HepG2 (cell line): ENCODE results near the gene TLE1. TPM values are rescaled to one million over a fixed set of nuclear protein-coding genes. Genes with fewer than 3 reads are reported as not detected.

ENCODE experiments used
- CBFB ChIP-seq: sonication (generic); formaldehyde crosslinking; IDR thresholded peaks from 2 replicates; pipeline ENCODE4 v1.4.0; 2020; ENCODE audit warnings: missing genetic modification reagents
- CREM ChIP-seq, 2 experiments: sonication (generic) in 1 of 2; formaldehyde crosslinking in 1 of 2; IDR thresholded peaks; 2 replicates each; pipeline versions ENCODE4 v1.4.0 to v1.6.1; 2016 to 2020; ENCODE audit warnings: antibody characterized with exemption in 1 of 2, mild to moderate bottlenecking in 1 of 2, missing genetic modification reagents in 1 of 2
- FOXK1 ChIP-seq: sonication (generic); formaldehyde crosslinking; IDR thresholded peaks from 2 replicates; pipeline ENCODE4 v1.4.0; 2020; ENCODE audit warnings: low read depth, missing genetic modification reagents, borderline replicate concordance
- JUN ChIP-seq: sonication (generic); formaldehyde crosslinking; IDR thresholded peaks from 2 replicates; pipeline ENCODE4 v1.4.0; 2020; ENCODE audit warnings: mild to moderate bottlenecking, missing genetic modification reagents
- NBN ChIP-seq: fragments of 450-650 bp; conservative IDR thresholded peaks from 2 replicates; pipeline ENCODE4 v1.6.1; 2017
- PAF1 ChIP-seq: IDR thresholded peaks from 2 replicates; pipeline ENCODE4 v1.6.1; 2016; ENCODE audit warnings: missing genetic modification reagents, missing compliant biosample characterization
- RELA ChIP-seq: sonication (generic); formaldehyde crosslinking; IDR thresholded peaks from 2 replicates; pipeline ENCODE4 v1.4.0; 2020; ENCODE audit warnings: missing genetic modification reagents
- SMAD3 ChIP-seq: sonication (generic); formaldehyde crosslinking; IDR thresholded peaks from 2 replicates; pipeline ENCODE4 v1.4.0; 2020; ENCODE audit warnings: missing genetic modification reagents
- ZNF326 ChIP-seq: sonication (generic); formaldehyde crosslinking; IDR thresholded peaks from 2 replicates; pipeline ENCODE4 v1.4.0; 2020; ENCODE audit warnings: missing genetic modification reagents, borderline replicate concordance
- ZNF343 ChIP-seq: sonication (generic); formaldehyde crosslinking; IDR thresholded peaks from 2 replicates; pipeline ENCODE4 v1.4.0; 2020; ENCODE audit warnings: mild to moderate bottlenecking, missing genetic modification reagents
- ZNF614 ChIP-seq: IDR thresholded peaks from 2 replicates; pipeline ENCODE4 v1.6.1; 2018; ENCODE audit warnings: missing biosample characterization, missing genetic modification reagents, inconsistent platforms, borderline replicate concordance
- ZNF678 ChIP-seq: sonication (generic); formaldehyde crosslinking; IDR thresholded peaks from 2 replicates; pipeline ENCODE4 v1.4.0; 2020; ENCODE audit warnings: mild to moderate bottlenecking, missing genetic modification reagents
- ZNF724P ChIP-seq: sonication (generic); formaldehyde crosslinking; IDR thresholded peaks from 2 replicates; pipeline ENCODE4 v1.8.0; 2022; ENCODE audit warnings: missing genetic modification reagents, borderline replicate concordance
- polyA plus RNA-seq, 8 experiments: library from polyadenylated mRNA; depleted of rRNA in 3 of 8; stranded (reverse) in 7 of 8; unstranded in 1 of 8; fragments of >200 nt; fragmentation: Illumina TruSeq in 4 of 8; extraction: Trizol in 4 of 8; gene quantifications; 2 replicates each; pipeline versions ENCODE4 v1.2.1 to v1.2.3, GENCODE V29; 2011 to 2016; ENCODE audit warnings: low read depth in 4 of 8, missing spikeins in 1 of 8, mixed read lengths in 1 of 8; ENCODE audit not compliant: insufficient read depth in 1 of 8
- total RNA-seq, 5 experiments: library from RNA; depleted of rRNA; stranded (reverse); fragments of >200 nt; fragmentation: Illumina TruSeq; extraction: Trizol; gene quantifications; 2 replicates each; pipeline ENCODE4 v1.2.3, GENCODE V29; 2016; ENCODE audit warnings: low read depth in 1 of 5
- TF ChIP-seq, protein P1 (sequence below): IDR thresholded peaks from 2 replicates; pipeline ENCODE4 v1.6.1; 2016; ENCODE audit warnings: low read depth
- TF ChIP-seq, protein P2 (sequence below): sonication (generic); formaldehyde crosslinking; IDR thresholded peaks from 2 replicates; pipeline ENCODE4 v1.4.0; 2020; ENCODE audit warnings: missing genetic modification reagents
- TF ChIP-seq, protein P3 (sequence below): sonication (generic); formaldehyde crosslinking; IDR thresholded peaks from 2 replicates; pipeline ENCODE4 v1.5.1; 2020; ENCODE audit warnings: mild to moderate bottlenecking, missing genetic modification reagents
- TF ChIP-seq, protein P4 (sequence below): sonication (generic); formaldehyde crosslinking; IDR thresholded peaks from 2 replicates; pipeline ENCODE4 v1.4.0; 2020; ENCODE audit warnings: missing genetic modification reagents
- TF ChIP-seq, protein P5 (sequence below): sonication (generic); formaldehyde crosslinking; IDR thresholded peaks from 2 replicates; pipeline ENCODE4 v1.4.0; 2020; ENCODE audit warnings: mild to moderate bottlenecking, low read depth, missing genetic modification reagents
- TF ChIP-seq, protein P6 (sequence below): sonication (generic); formaldehyde crosslinking; IDR thresholded peaks from 2 replicates; pipeline ENCODE4 v1.4.0; 2020; ENCODE audit warnings: missing genetic modification reagents

The TLE1 gene
- total and polyA plus RNA-seq, 2 of the 13 experiments (the other 11 are each of a cell fraction or from before 2014, with no cell fraction given), result 35.9 to 109 TPM

DNA sequence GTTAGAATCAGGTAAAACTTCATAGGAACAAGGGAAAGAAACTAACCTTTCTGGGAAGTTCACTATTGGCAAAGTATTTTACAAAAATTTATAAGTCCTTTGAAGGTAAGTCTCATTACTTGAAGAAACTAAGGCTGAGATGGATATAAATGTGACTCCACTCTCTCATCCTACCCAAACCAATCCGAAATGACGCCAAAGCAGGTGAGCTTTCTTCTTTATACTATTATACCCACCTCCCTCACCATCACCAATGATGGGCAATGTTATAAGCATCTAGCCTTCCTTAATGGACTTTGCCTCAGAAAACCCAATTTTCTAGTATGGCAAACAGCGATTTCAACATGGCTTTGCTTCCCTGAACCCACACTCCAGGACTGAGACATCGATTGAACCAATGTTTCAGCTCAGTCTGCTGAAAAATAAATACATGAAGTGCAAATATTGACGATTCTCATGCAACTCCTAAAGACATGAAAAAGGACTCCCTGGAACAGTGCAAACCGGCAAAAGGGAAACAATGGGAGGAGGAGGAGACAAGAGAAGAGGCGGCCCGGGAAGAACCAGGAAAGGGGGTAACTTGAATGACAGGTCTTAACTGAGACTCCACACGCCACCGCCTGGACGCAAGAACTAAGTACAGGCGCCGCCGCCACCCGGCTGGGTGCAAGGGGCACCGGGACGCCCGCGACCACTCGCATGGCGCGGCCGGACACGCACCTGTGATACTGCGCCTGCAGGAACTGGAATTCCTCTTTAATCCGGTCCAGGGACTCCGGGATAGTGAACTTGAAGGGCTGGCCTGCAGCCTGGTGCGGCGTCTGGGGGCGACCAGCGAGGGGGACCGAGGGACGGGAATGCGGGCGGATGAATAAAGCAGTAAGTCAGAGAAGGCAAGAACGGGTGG, 2.5 kb downstream of the TLE1 start (continued):
- TF ChIP-seq, protein P1, sequence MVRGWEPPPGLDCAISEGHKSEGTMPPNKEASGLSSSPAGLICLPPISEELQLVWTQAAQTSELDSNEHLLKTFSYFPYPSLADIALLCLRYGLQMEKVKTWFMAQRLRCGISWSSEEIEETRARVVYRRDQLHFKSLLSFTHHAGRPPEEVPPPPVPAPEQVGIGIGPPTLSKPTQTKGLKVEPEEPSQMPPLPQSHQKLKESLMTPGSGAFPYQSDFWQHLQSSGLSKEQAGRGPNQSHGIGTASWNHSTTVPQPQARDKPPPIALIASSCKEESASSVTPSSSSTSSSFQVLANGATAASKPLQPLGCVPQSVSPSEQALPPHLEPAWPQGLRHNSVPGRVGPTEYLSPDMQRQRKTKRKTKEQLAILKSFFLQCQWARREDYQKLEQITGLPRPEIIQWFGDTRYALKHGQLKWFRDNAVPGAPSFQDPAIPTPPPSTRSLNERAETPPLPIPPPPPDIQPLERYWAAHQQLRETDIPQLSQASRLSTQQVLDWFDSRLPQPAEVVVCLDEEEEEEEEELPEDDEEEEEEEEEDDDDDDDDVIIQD (CRISPR knock-in tag), result peak; percentile 92
- 0 out of 2 replicates have a peak, but pooled peaks have one; percentile 24 for TF ChIP-seq ZNF678 (CRISPR knock-in tag)
- TF ChIP-seq PAF1 (CRISPR knock-in tag), result no peak
- TF ChIP-seq, protein P2, sequence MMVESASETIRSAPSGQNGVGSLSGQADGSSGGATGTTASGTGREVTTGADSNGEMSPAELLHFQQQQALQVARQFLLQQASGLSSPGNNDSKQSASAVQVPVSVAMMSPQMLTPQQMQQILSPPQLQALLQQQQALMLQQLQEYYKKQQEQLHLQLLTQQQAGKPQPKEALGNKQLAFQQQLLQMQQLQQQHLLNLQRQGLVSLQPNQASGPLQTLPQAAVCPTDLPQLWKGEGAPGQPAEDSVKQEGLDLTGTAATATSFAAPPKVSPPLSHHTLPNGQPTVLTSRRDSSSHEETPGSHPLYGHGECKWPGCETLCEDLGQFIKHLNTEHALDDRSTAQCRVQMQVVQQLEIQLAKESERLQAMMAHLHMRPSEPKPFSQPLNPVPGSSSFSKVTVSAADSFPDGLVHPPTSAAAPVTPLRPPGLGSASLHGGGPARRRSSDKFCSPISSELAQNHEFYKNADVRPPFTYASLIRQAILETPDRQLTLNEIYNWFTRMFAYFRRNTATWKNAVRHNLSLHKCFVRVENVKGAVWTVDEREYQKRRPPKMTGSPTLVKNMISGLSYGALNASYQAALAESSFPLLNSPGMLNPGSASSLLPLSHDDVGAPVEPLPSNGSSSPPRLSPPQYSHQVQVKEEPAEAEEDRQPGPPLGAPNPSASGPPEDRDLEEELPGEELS (CRISPR knock-in tag), result peak; percentile 97
- peak; percentile 76; the same call in 1 of the 2 replicates for TF ChIP-seq JUN (CRISPR knock-in tag)
- TF ChIP-seq ZNF614 (CRISPR knock-in tag), result peak; percentile 67; the same call in 1 of the 2 replicates
- TF ChIP-seq CREM (IDR thresholded peaks at IDR 0.05), result peak; percentile 96
- no peak for TF ChIP-seq CREM (CRISPR knock-in tag; IDR thresholded peaks at IDR 0.05)
- peak; percentile 89 for TF ChIP-seq SMAD3
- TF ChIP-seq, protein P3, sequence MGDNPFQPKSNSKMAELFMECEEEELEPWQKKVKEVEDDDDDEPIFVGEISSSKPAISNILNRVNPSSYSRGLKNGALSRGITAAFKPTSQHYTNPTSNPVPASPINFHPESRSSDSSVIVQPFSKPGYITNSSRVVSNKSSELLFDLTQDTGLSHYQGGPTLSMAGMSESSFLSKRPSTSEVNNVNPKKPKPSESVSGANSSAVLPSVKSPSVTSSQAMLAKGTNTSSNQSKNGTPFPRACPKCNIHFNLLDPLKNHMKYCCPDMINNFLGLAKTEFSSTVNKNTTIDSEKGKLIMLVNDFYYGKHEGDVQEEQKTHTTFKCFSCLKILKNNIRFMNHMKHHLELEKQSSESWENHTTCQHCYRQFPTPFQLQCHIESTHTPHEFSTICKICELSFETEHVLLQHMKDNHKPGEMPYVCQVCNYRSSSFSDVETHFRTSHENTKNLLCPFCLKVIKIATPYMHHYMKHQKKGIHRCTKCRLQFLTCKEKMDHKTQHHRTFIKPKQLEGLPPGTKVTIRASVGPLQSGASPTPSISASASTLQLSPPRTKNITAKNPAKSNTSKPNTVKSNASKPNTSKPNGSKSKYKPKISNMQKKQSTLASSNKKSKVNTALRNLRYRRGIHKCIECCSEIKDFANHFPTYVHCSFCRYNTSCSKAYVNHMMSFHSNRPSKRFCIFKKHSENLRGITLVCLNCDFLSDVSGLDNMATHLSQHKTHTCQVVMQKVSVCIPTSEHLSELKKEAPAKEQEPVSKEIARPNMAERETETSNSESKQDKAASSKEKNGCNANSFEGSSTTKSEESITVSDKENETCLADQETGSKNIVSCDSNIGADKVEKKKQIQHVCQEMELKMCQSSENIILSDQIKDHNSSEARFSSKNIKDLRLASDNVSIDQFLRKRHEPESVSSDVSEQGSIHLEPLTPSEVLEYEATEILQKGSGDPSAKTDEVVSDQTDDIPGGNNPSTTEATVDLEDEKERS (CRISPR knock-in tag), result peak; percentile 82
- TF ChIP-seq, protein P4, sequence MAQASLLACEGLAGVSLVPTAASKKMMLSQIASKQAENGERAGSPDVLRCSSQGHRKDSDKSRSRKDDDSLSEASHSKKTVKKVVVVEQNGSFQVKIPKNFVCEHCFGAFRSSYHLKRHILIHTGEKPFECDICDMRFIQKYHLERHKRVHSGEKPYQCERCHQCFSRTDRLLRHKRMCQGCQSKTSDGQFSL (CRISPR knock-in tag), result 0 out of 2 replicates have a peak, but pooled peaks have one; percentile 67
- TF ChIP-seq ZNF724P (CRISPR knock-in tag), result no peak
- TF ChIP-seq RELA, result no peak
- peak; percentile 99 for TF ChIP-seq FOXK1 (CRISPR knock-in tag)
- TF ChIP-seq ZNF326, result no peak
- TF ChIP-seq NBN, result no peak
- TF ChIP-seq ZNF343 (CRISPR knock-in tag), result no peak
- TF ChIP-seq, protein P5, sequence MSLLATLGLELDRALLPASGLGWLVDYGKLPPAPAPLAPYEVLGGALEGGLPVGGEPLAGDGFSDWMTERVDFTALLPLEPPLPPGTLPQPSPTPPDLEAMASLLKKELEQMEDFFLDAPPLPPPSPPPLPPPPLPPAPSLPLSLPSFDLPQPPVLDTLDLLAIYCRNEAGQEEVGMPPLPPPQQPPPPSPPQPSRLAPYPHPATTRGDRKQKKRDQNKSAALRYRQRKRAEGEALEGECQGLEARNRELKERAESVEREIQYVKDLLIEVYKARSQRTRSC (CRISPR knock-in tag), result 0 out of 2 replicates have a peak, but pooled peaks have one; percentile 56
- TF ChIP-seq, protein P6, sequence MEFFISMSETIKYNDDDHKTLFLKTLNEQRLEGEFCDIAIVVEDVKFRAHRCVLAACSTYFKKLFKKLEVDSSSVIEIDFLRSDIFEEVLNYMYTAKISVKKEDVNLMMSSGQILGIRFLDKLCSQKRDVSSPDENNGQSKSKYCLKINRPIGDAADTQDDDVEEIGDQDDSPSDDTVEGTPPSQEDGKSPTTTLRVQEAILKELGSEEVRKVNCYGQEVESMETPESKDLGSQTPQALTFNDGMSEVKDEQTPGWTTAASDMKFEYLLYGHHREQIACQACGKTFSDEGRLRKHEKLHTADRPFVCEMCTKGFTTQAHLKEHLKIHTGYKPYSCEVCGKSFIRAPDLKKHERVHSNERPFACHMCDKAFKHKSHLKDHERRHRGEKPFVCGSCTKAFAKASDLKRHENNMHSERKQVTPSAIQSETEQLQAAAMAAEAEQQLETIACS (CRISPR knock-in tag), result peak; percentile 57; the same call in 1 of the 2 replicates
- peak; percentile 77 for TF ChIP-seq CBFB (CRISPR knock-in tag)
